RWPE1 (cell line): ENCODE measurements around the gene MED9.
A peak's percentile ranks its signal among the peaks of the same experiment; 100 is the strongest.

ENCODE experiments used
- CTCF ChIA-PET: fragments of 350-600 bp; sonication (Branson Sonifier 250); formaldehyde crosslinking; extraction: SDS; loops from one replicate; lab custom pipeline; 2021; lab: Yijun Ruan, JAX
- POLR2A ChIA-PET: fragments of 400-600 bp; formaldehyde crosslinking; extraction: SDS; loops from one replicate; lab custom pipeline; 2020; ENCODE audit warnings: antibody characterized with exemption; ENCODE audit not compliant: low non-redundant PET; lab: Yijun Ruan, JAX
- DNase-seq: peaks from one replicate; pipeline ENCODE4 v3.0.0; 2012; ENCODE audit warnings: low spot score
- H3K27ac ChIP-seq: fragments of 450-650 bp; 2 replicates; pipeline ENCODE4 v1.5.1; 2017
- CTCF ChIP-seq: fragments of 450-650 bp; conservative IDR thresholded peaks from 2 replicates; pipeline ENCODE4 v1.5.1; 2017; ENCODE audit warnings: low read depth, mild to moderate bottlenecking

The MED9 gene

GRCh38 chr17:17512866-17513265 is 36.1 kb downstream of the MED9 start:
- TF ChIP-seq CTCF: no peak
- peak overlapping the region; percentile 61; the same call in 1 of the 2 replicates for H3K27ac ChIP-seq
- DNase-seq: no peak
- ChIA-PET CTCF (interaction anchor here (0.6 to 0.8 kb wide), 2 partner anchors 126 to 129 kb away, joined by 5 read pairs; no protein-coding TSS in a partner anchor), POLR2A (no interaction called here)

- no peak overlapping the region for H3K27ac ChIP-seq
- TF ChIP-seq CTCF: no peak
- no peak for DNase-seq
- ChIA-PET POLR2A (no interaction called here), CTCF (interaction anchor here (0.7 kb wide), 1 partner anchor 170 kb away, joined by 3 read pairs; no protein-coding TSS in a partner anchor)
Measured at GRCh38 chr17:17513626-17514025, 36.8 kb downstream of the MED9 start.

GRCh38 chr17:17514361-17514992 is 37.7 kb downstream of the MED9 start:
- CTCF ChIA-PET: no interaction called here

GRCh38 chr17:17514993-17515933 is 38.5 kb downstream of the MED9 start:
- no peak overlapping the region for H3K27ac ChIP-seq
- no peak for TF ChIP-seq CTCF
- DNase-seq: no peak
- ChIA-PET POLR2A (no interaction called here), CTCF (no interaction called here)

More at GRCh38 chr17:17514361-17514992, 37.7 kb downstream of the MED9 start:
- POLR2A ChIA-PET: no interaction called here
- DNase-seq: no peak
- no peak for TF ChIP-seq CTCF
- no peak overlapping the region for H3K27ac ChIP-seq

GRCh38 chr17:17515934-17516930 is 39.4 kb downstream of the MED9 start:
- CTCF ChIA-PET: interaction anchor here (0.7 kb wide), 1 partner anchor 47 kb away, joined by 3 read pairs; no protein-coding TSS in a partner anchor
- POLR2A ChIA-PET: no interaction called here
- H3K27ac ChIP-seq: no peak overlapping the region
- DNase-seq: no peak
- TF ChIP-seq CTCF: no peak
